Heart right ventricle (tissue), 16 donors: Measurements from ENCODE around the gene LYPD6B. TPM values are rescaled to one million over a fixed set of nuclear protein-coding genes. Genes with fewer than 3 reads are reported as not detected.

Source experiments
- ATAC-seq, 8 donors: fragments of 200-7000 bp; cut with Tn5 transposase; one replicate each; pipeline ENCODE4 v1.9.1; 2020; ENCODE audit warnings: mild to moderate bottlenecking in 8 of 8, moderate library complexity in 8 of 8, moderate number of reproducible peaks in 1 of 8
- DNase-seq, 2 donors: peaks; one replicate each; pipeline ENCODE4 v3.0.0-alpha.2; 2020
- H3K27ac ChIP-seq, 10 donors: fragments of 200-600 bp; sonication (generic) in 2 of 10; one replicate each; pipeline versions ENCODE4 v1.5.0 to v1.8.0; 2020 to 2022; ENCODE audit warnings: mild to moderate bottlenecking in 3 of 10
- H3K27me3 ChIP-seq, 7 donors: fragments of 200-600 bp; one replicate each; pipeline ENCODE4 v1.8.0; 2021 to 2022; ENCODE audit warnings: mild to moderate bottlenecking in 2 of 7
- H3K36me3 ChIP-seq, 9 donors: fragments of 200-600 bp; sonication (generic) in 1 of 9; one replicate each; pipeline versions ENCODE4 v1.5.0 to v1.8.0; 2020 to 2022; ENCODE audit warnings: mild to moderate bottlenecking in 2 of 9
- H3K4me1 ChIP-seq, 9 donors: fragments of 200-600 bp; sonication (generic) in 1 of 9; one replicate each; pipeline versions ENCODE4 v1.5.0 to v1.8.0; 2020 to 2022; ENCODE audit warnings: mild to moderate bottlenecking in 4 of 9
- H3K4me3 ChIP-seq, 10 donors: fragments of 200-600 bp; sonication (generic) in 2 of 10; one replicate each; pipeline versions ENCODE4 v1.5.0 to v1.8.0; 2020 to 2022; ENCODE audit warnings: mild to moderate bottlenecking in 7 of 10, moderate library complexity in 2 of 10
- H3K9me3 ChIP-seq, 11 donors: fragments of 200-600 bp in 10 of 11; sonication (generic) in 2 of 11; one replicate each; pipeline versions ENCODE4 v1.5.0 to v1.8.0; 2013 to 2022; ENCODE audit warnings: mild to moderate bottlenecking in 2 of 11, control low read depth in 1 of 11, moderate library complexity in 1 of 11
- CTCF ChIP-seq, 9 donors: fragments of 200-600 bp; sonication (generic) in 2 of 9; IDR thresholded peaks; one replicate each; pipeline versions ENCODE4 v1.5.0 to v1.8.0; 2021 to 2022; ENCODE audit warnings: antibody characterized with exemption in 9 of 9, mild to moderate bottlenecking in 5 of 9, moderate library complexity in 1 of 9
- WGBS, 2 donors: extraction: QIAGEN DNeasy Blood & Tissue Kit; methylation state at CpG; one replicate each; pipeline ENCODE4 v1.1.7; 2013; ENCODE audit warnings: inconsistent platforms in 1 of 2; 5-methylcytosine and 5-hydroxymethylcytosine counted together
- intact Hi-C, 10 donors: fragments of 100-400 bp; cut with DNase I; formaldehyde crosslinking; loops; one replicate each; pipeline versions ENCODE4 v1.11.1 to v1.14.2; 2022
- polyA plus RNA-seq, 2 donors: library from polyadenylated mRNA; stranded (reverse); fragments of 200-250 nt; gene quantifications; one replicate each; pipeline ENCODE4 v1.2.3, GENCODE V29; 2013
- total RNA-seq, 10 donors: library from RNA; stranded (reverse); fragmentation: NEBNext Ultra II Directional in 3 of 10; extraction: Animal tissue kit (Norgen Biotek cat#: 25700) in 3 of 10; gene quantifications; one replicate each; pipeline versions ENCODE4 v1.2.1 to v1.2.4, GENCODE V29; 2021 to 2023
- donor health status: Arrhythmogenic right ventricular cardiomyopathy.
- donor health status: ischemic (EF 13 %, LVEDD 7.1; RV severe dilation, severe dysfunction).
- donor health status: healthy with polysubstance abuse.
- donor health status: DM: no; HTN: yes; CAD: no.
- donor health status: DM: no; HTN: no; CAD: no.
- donor health status: ischemic (EF 25% LVEDD 6.9; RV normal size, moderate dysfunction).
- donor health status: ischemic (EF 25% LVEDD 5.7; RV mildly dilated, moderate dysfunction).
- donor health status: healthy.
- donor health status: DM: yes; HTN: yes; CAD: no.
- donor health status: Ischemic cardiomyopathy.
- donor health status: ischemic (EF 35%, LVEDD 5.7; RV mildly dilated, moderate dysfunction).
- donor health status: nonischemic (EF 11% LVEDD 7.7; RV severe dilation, severe dysfunction).
- donor health status: DM: yes; HTN: yes; CAD: no.
- donor health status: PGD.
- donor health status: ischemic (EF 29% LVEDD 5.4; RV normal size, mild dysfunction).
- donor health status: nonischemic (EF 23%, LVEDD 6.1; RV moderate dilation, normal function).

Gene LYPD6B
- total and polyA plus RNA-seq, 12 donors, result 0.21 TPM; not detected in 11

GRCh38 chr2:149082735-149083134, 44.2 kb downstream of the LYPD6B start:
- Histone ChIP-seq H3K36me3 (no peaks in the 10 kb centered on the region), H3K27me3 (peaks cover 0 to 14% (median 0%) of the 10 kb centered on the region in 7 donors), H3K27ac (no peak overlapping the region), H3K9me3 (no peaks in the 10 kb centered on the region), H3K4me3 (no peak overlapping the region), H3K4me1 (peaks cover 0 to 18% (median 0%) of the 10 kb centered on the region in 9 donors)
- intact Hi-C loops, result no loop called here
- DNase-seq (no peak), ATAC-seq (no peak)
- no peak for TF ChIP-seq CTCF (IDR thresholded peaks at IDR 0.05)
- WGBS, 2 donors, result 77 to 83% methylated on average over 4 of the region's 4 CpGs

- Histone ChIP-seq H3K27me3 (peaks cover 0 to 11% (median 0%) of the 10 kb centered on the region in 7 donors), H3K4me1 (peaks cover 0 to 18% (median 0%) of the 10 kb centered on the region in 9 donors), H3K27ac (no peak overlapping the region), H3K4me3 (no peak overlapping the region), H3K36me3 (no peaks in the 10 kb centered on the region), H3K9me3 (no peaks in the 10 kb centered on the region)
- no peak for DNase-seq
- no peak for ATAC-seq
- whole genome bisulfite sequencing, 2 donors, result 87 to 92% methylated on average over 7 of the region's 7 CpGs
- TF ChIP-seq CTCF (IDR thresholded peaks at IDR 0.05), result no peak
- intact Hi-C loops, result no loop called here
Measured at GRCh38 chr2:149084924-149085795, 46.7 kb downstream of the LYPD6B start.

- no peaks in the 10 kb centered on the region for H3K9me3 ChIP-seq
- H3K27me3 ChIP-seq, result peaks cover 0 to 11% (median 0%) of the 10 kb centered on the region in 7 donors
- WGBS, 2 donors, result 84 to 85% methylated on average over 4 of the region's 4 CpGs
- H3K4me3 ChIP-seq, result no peak overlapping the region
- no peak for ATAC-seq
- no peak for TF ChIP-seq CTCF (IDR thresholded peaks at IDR 0.05)
- intact Hi-C loops, result no loop called here
- H3K4me1 ChIP-seq, result peaks cover 0 to 11% (median 0%) of the 10 kb centered on the region in 9 donors
- no peak overlapping the region for H3K27ac ChIP-seq
- no peak for DNase-seq
- H3K36me3 ChIP-seq, result no peaks in the 10 kb centered on the region
Measured at GRCh38 chr2:149087751-149088150, 49.3 kb downstream of the LYPD6B start.

GRCh38 chr2:149089068-149089467, 50.6 kb downstream of the LYPD6B start:
- H3K27me3 ChIP-seq, result peaks cover 0 to 11% (median 0%) of the 10 kb centered on the region in 7 donors
- H3K9me3 ChIP-seq, result no peaks in the 10 kb centered on the region
- TF ChIP-seq CTCF (IDR thresholded peaks at IDR 0.05), result no peak
- no peaks in the 10 kb centered on the region for H3K36me3 ChIP-seq
- intact Hi-C loops, result no loop called here
- DNase-seq (no peak), ATAC-seq (no peak)
- peaks cover 0 to 10% (median 0%) of the 10 kb centered on the region in 9 donors for H3K4me1 ChIP-seq
- H3K27ac ChIP-seq, result no peak overlapping the region
- no peak overlapping the region for H3K4me3 ChIP-seq
